Lower leg skin (tissue), 3 donors: Measurements from ENCODE around the gene RALGAPB.

Experiments used
- CTCF ChIP-seq, 3 donors: fragments of 450-650 bp; IDR thresholded peaks; one replicate each; pipeline ENCODE4 v1.5.1; 2016; ENCODE audit warnings: antibody characterized with exemption in 3 of 3, mild to moderate bottlenecking in 3 of 3, moderate library complexity in 2 of 3
- POLR2A ChIP-seq, 2 donors: fragments of 450-650 bp; IDR thresholded peaks; one replicate each; pipeline ENCODE4 v1.6.1; 2016 to 2017; ENCODE audit warnings: antibody characterized with exemption in 2 of 2, mild to moderate bottlenecking in 1 of 2, moderate library complexity in 1 of 2

- TF ChIP-seq POLR2A (IDR thresholded peaks at IDR 0.05) (no peak), CTCF (IDR thresholded peaks at IDR 0.05) (no peak)
These were observed 18.7 kb upstream of the RALGAPB start for GRCh38 chr20:38453941-38454340.
